HG03064 (cell line): ENCODE measurements around the gene CTNNA3.

Experiments
- ATAC-seq: cut with Tn5 transposase; IDR thresholded peaks from one replicate; pipeline ENCODE4 v1.9.1; 2021; ENCODE audit warnings: low read depth; ENCODE audit not compliant: unreplicated experiment

CTNNA3 gene

GRCh38 chr10:66786709-66787108, 909.3 kb downstream of the CTNNA3 start:
- ATAC-seq, result no peak

- no peak for ATAC-seq
These were observed 911.2 kb downstream of the CTNNA3 start for GRCh38 chr10:66784770-66785169.

GRCh38 chr10:66783316-66783715, 912.7 kb downstream of the CTNNA3 start:
- no peak for ATAC-seq

DNA sequence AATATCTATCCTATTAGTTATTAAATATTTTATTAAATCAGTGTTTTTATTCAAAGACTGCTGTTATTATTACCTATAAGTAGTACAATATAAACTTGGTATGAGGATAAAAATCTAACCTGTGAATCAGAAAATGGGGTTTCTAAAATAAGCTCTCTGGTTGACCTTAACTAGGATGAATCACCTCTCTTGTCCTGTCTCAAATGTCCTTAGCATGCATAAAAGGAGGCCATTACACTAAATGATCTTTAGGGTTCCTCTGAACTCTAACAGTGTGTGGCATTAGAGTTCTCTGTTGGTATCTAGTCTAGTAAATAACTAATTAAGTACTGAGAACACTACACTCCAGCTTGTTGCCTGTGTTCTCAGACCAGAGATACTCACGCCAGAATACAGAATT, 913.2 kb downstream of the CTNNA3 start:
- ATAC-seq, result no peak

- ATAC-seq, result no peak
These were observed 913.9 kb downstream of the CTNNA3 start for GRCh38 chr10:66782144-66782543.

DNA sequence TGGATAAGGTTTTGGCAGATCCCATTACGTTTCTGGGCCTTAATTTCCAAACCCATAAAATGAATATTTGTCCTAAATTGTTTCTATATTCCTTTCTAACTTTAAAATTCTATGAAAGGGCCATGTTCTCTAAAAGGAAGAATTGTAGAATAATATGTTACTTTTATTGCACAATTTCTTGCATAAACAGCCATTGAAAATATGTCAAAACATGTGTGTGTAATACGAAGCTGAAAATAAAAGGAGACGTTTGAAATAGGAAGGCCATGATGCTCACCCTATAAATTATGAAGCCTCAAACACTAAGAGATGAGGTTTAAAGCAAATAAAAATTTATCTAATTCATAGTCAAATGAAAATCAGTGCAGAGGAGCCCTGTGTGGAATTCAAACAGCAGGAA, 915.2 kb downstream of the CTNNA3 start:
- no peak for ATAC-seq

- ATAC-seq, result no peak
These were observed 917.6 kb downstream of the CTNNA3 start for GRCh38 chr10:66778351-66778750.

GRCh38 chr10:66777665-66778064, 918.3 kb downstream of the CTNNA3 start:
- ATAC-seq, result no peak

DNA sequence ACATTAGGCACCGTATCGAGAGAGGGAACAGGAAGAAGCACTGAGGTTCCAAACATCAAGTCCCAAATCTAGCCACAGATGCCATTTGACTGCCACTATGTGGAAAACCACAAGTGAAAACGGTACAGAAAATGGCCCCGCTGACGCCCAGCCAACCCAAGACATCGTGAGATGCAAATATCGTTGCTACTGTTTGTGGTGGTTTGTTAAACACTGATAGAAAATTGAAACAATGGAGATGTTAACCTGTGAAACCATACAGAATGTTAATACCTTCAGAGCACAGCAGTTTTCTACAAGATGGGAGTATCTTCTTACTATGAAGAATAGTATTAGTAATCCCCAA, 922.5 kb downstream of the CTNNA3 start:
- no peak for ATAC-seq

DNA sequence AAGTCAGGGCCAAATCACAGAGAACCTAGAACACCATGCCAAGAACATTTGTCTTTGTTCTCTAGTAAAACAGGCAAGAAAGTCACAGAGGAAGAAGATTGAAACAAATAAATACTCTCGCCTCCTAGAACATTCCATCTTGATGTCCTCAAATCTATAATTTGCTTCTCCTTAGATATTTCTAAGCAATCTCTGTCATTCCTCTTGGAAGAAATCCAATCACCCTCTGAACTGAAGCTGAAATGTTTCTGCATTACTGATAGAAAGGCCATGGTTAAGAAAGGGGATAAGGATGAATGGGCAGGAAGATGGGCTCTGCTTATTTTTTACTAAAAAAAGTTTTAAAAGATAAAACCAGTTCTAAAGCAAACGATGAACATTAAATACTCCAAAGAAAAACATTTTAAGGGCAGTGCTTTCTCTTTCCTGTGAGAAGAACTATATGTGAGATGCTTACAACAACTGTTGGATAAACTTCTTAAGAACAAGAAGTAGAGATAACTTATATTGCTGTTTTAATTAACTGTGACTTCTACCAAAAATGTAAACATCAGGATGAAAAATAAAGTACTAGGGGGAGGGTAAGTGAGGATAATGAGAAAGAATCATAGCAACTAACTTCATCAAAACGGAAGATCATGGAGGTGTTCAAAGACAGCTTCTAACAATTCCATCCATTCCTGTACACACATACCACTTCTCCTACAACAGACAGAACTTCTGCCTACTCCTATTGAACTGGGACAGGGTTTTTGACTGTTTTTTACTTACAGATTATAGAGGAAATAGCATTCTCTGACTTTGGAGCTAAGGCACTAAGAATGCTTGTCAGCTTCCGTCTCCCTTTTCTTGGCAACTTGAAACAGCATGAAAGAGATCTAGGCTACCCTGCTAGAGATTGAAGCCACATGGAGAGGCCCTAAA, 923.2 kb downstream of the CTNNA3 start:
- ATAC-seq, result no peak

DNA sequence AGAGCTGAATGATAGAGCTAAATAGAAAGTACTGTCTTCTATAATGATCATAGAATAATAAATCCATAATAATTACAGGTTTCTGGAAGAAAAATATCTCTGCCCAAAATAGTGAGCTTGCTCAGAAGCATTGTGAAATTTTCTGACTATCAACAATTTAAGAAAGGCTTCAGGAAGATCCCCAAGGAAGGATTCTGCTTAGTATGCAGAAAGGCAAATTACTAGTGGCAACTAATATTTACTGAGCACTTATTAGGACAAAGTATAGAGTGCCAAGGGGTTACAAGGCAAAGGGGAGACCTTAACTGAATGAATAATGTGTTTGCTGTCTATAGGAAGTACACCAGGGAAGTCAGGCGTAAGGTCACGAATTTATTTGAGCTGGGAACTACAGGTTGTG, 928.3 kb downstream of the CTNNA3 start:
- no peak for ATAC-seq

DNA sequence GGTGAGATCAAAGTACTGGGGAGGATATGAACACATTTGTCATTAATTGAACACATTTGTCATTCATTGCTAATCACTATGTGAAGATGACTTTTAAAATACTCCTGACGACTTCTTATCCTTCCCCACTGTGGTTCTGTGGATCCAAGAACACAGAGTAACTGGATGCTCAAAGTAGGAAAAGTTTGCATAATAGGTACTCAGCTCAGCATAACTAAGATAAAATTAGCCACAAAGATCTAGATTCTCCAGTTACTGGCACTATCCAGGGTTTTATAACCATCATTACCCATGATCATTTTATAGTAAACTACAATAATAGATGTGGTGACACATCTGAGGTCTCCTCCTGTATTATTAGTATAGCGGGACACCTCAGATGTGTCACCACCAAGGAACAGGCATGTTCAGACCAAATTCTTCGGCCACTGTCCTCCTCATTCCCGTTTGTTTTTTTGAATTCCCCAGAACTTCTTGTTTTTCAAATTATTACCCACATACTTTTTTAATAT, 933.7 kb downstream of the CTNNA3 start:
- ATAC-seq, result no peak

DNA sequence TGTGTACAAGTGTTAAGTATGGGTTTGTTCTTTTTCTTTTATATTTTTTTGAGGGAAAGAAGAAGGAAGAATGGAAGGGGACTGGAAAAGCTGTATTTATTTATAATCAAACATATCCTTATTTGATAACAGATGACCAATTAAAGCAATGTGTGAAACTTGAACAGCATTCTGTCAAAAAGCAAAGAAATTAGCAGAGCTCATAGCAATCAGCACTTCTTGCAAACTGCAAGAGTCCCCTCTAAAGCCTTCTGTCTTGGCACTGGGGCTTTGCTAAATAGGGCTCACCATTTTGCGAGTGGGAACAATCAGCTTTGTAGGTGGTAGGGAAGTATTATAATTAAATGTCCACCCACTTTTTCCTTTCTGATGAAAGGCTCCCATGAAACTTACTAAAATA, 935.1 kb downstream of the CTNNA3 start:
- no peak for ATAC-seq

DNA sequence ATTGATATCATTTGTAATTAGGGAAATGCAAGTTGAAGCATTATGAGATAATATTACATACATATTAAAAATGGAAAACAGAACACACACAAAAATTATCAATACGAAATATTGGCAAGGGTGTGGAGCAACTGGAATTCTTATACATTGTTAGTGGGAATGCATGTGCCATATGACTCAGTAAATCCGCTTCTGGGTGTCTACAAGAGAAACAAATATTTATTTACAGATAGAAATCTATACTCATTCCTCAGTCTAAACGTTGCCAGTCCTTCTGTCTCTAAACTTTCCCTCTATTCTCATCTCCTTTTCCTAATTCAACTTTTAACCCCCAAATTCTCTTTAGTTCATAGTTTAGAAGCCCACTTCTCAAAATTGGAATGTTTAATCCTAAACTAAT, 940.5 kb downstream of the CTNNA3 start:
- ATAC-seq, result no peak

DNA sequence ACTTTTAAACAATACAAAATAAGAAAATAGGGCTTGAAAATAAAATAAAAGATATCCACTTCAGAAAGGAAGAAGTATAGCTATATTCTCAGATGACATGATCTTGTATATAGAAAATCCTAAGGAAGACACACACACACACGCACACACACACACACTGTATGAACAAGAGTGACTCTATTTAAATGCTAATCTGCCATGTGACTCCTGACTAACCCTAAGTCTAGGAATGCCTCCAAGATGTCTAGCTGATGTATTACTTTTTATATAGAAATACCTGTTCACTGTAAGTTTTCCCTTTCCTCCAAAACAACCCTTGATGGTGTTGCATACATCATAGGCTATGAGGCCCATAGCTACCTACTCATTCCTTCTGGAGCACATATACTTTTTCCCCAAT, 943.3 kb downstream of the CTNNA3 start:
- no peak for ATAC-seq

GRCh38 chr10:66748217-66748616, 947.8 kb downstream of the CTNNA3 start:
- ATAC-seq, result no peak

DNA sequence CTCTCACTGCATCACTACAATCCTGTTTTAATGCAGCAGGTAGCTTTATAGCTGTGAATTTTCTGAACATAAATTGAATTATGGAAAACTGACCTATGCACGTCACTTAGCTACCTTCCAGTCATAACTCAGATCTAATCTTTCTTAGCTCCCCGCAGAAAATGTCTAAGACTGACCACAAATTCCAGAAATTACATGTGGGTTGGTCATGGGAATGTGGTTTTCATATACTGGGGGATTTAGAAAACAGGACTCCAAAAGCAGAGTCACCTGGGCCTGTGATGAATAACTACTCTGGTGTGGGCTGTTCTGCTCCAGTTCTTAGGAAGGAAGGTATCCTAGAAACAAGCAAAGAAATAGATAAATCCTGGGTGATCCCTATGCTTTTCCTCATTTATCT, 948.5 kb downstream of the CTNNA3 start:
- no peak for ATAC-seq

DNA sequence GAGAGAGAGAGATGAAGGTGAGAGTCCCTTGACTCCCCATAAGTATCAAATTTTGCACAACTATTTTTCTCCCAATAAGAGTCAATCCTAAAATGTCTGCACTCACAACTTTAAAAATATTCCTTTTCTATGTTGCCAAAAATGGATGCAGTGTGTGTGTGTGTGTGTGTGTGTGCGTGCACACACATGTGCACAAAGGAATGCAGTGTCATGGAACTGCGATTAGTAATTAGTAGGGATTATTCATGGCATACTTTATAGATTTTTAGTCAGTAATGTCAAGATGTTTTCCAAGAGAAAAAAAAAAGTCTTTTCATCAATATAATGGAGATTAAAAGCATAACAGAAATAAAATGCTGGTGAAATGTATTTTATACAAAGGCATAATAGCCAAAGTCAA, 949.3 kb downstream of the CTNNA3 start:
- ATAC-seq, result no peak

DNA sequence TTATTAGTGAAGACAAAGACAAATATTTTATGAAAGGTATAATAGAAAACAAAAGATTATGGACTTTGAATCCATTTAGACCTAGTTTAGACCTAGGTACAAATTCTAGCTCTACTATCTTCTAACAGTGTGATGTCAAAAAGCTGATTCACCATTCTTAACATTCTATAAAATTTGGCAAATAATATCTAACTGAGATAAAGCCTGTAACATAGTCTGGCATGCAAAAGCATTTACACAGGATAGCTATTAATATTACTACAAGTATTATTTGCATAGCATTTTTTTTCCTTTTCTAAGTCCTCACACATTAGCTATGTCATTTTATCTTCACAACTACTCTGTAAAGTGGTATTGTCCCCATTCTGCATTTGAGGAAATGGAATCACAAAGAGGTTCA, 949.7 kb downstream of the CTNNA3 start:
- no peak for ATAC-seq

GRCh38 chr10:66744915-66745314, 951.1 kb downstream of the CTNNA3 start:
- ATAC-seq, result no peak

DNA sequence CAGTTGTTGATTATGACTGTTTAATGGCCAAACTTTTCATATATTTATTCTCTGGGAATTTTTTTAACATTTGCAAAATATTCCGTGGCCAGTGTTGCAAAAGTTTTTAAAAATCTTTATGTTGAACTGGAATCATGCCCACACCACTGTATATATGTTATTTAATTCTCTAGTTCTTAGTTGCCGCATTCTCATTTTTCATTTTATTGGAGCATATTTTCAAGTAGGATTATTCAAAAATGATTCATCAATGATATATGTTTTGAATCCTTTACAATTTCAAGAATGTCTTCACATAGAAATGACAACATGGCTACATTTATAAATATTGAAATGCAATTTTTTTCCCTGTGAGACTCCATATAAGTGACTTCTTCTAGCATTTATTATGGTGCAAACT, 958.8 kb downstream of the CTNNA3 start:
- ATAC-seq, result no peak

GRCh38 chr10:66723608-66724400, 972.2 kb downstream of the CTNNA3 start:
- ATAC-seq, result no peak
